ENCODE measurements around the gene TMEM9.
A peak's percentile ranks its signal among the peaks of the same experiment; 100 is the strongest.

Gene TMEM9

GRCh38 chr1:201111156-201111555 lies 43.1 kb downstream of the TMEM9 start:
- TF ChIP-seq CTCF (IDR thresholded peaks at IDR 0.05; ENCODE audit: unreplicated experiment in 3 of 3): no peak
- no peaks in the 10 kb centered on the region for H3K36me3 Mint-ChIP-seq (ENCODE audit: low read depth)
- peak overlapping the region; percentile 25 to 84 (median 70) for H3K4me3 Mint-ChIP-seq
- H3K27me3 Mint-ChIP-seq (ENCODE audit: low read depth): peaks cover 32% of the 10 kb centered on the region
- H3K9me3 Mint-ChIP-seq: no peaks in the 10 kb centered on the region
- peak overlapping the region in 2 of 3 experiments; percentile 0 to 20 for H3K27ac Mint-ChIP-seq
- peaks cover 36% of the 10 kb centered on the region for H3K4me1 Mint-ChIP-seq

- no peaks in the 10 kb centered on the region for H3K9me3 Mint-ChIP-seq
- TF ChIP-seq CTCF (IDR thresholded peaks at IDR 0.05; ENCODE audit: unreplicated experiment in 3 of 3): no peak
- H3K36me3 Mint-ChIP-seq (ENCODE audit: low read depth): no peaks in the 10 kb centered on the region
- peak overlapping the region in 2 of 3 experiments; percentile 70 to 84 for H3K4me3 Mint-ChIP-seq
- peaks cover 38% of the 10 kb centered on the region for H3K4me1 Mint-ChIP-seq
- H3K27me3 Mint-ChIP-seq (ENCODE audit: low read depth): peaks cover 27% of the 10 kb centered on the region
- H3K27ac Mint-ChIP-seq: peak overlapping the region in 2 of 3 experiments; percentile 0 to 20
Measured at GRCh38 chr1:201110616-201111015, 43.7 kb downstream of the TMEM9 start.

- TF ChIP-seq CTCF (IDR thresholded peaks at IDR 0.05; ENCODE audit: unreplicated experiment in 3 of 3): no peak
- Mint-ChIP-seq H3K36me3 (ENCODE audit: low read depth) (no peaks in the 10 kb centered on the region), H3K27me3 (ENCODE audit: low read depth) (peaks cover 23% of the 10 kb centered on the region), H3K9me3 (no peaks in the 10 kb centered on the region), H3K4me3 (peak overlapping the region in 2 of 3 experiments; percentile 70 to 84), H3K4me1 (peaks cover 38% of the 10 kb centered on the region), H3K27ac (no peak overlapping the region)
Measured at GRCh38 chr1:201110138-201110537, 44.1 kb downstream of the TMEM9 start.

GRCh38 chr1:201109651-201110050 lies 44.6 kb downstream of the TMEM9 start:
- TF ChIP-seq CTCF (IDR thresholded peaks at IDR 0.05; ENCODE audit: unreplicated experiment in 3 of 3): no peak
- H3K27ac Mint-ChIP-seq: no peak overlapping the region

GRCh38 chr1:201108614-201109013 lies 45.7 kb downstream of the TMEM9 start:
- Mint-ChIP-seq H3K9me3 (no peaks in the 10 kb centered on the region), H3K27ac (peak overlapping the region in 1 of 3 experiments; percentile 55), H3K4me1 (peaks cover 46% of the 10 kb centered on the region), H3K4me3 (peak overlapping the region in 2 of 3 experiments; percentile 33 to 64), H3K27me3 (ENCODE audit: low read depth) (peaks cover 8% of the 10 kb centered on the region), H3K36me3 (ENCODE audit: low read depth) (no peaks in the 10 kb centered on the region)
- TF ChIP-seq CTCF (IDR thresholded peaks at IDR 0.05; ENCODE audit: unreplicated experiment in 3 of 3): no peak

More at GRCh38 chr1:201109651-201110050, 44.6 kb downstream of the TMEM9 start:
- Mint-ChIP-seq H3K4me1 (peaks cover 43% of the 10 kb centered on the region), H3K9me3 (no peaks in the 10 kb centered on the region), H3K27me3 (ENCODE audit: low read depth) (peaks cover 18% of the 10 kb centered on the region), H3K36me3 (ENCODE audit: low read depth) (no peaks in the 10 kb centered on the region), H3K4me3 (peak overlapping the region in 2 of 3 experiments; percentile 68 to 84)

GRCh38 chr1:201105688-201106087 lies 48.6 kb downstream of the TMEM9 start:
- H3K4me1 Mint-ChIP-seq: peaks cover 53% of the 10 kb centered on the region
- H3K27me3 Mint-ChIP-seq (ENCODE audit: low read depth): no peaks in the 10 kb centered on the region
- H3K4me3 Mint-ChIP-seq: peak overlapping the region in 1 of 3 experiments; percentile 45
- no peak overlapping the region for H3K27ac Mint-ChIP-seq
- H3K36me3 Mint-ChIP-seq (ENCODE audit: low read depth): no peaks in the 10 kb centered on the region
- no peak for TF ChIP-seq CTCF (IDR thresholded peaks at IDR 0.05; ENCODE audit: unreplicated experiment in 3 of 3)
- H3K9me3 Mint-ChIP-seq: no peaks in the 10 kb centered on the region
